Jurkat, Clone E6-1 (cell line): ENCODE data around the gene DCDC2C. TPM values are rescaled to one million over a fixed set of nuclear protein-coding genes. Genes with fewer than 3 reads are reported as not detected.
"Not testable (repeated sequence)": the region's sequence is repeated elsewhere in the genome, so short reads cannot be mapped to it uniquely, and the experiment has no call there.

Source experiments
- DNase-seq: peaks from one replicate; pipeline ENCODE4 v3.0.0-alpha.2; 2011; ENCODE audit warnings: low read depth, low spot score
- H3K4me3 ChIP-seq: 2 replicates; pipeline ENCODE4 v1.5.1; 2011; ENCODE audit warnings: mild to moderate bottlenecking, low read length, control low read depth, moderate library complexity
- polyA plus RNA-seq: library from polyadenylated mRNA; unstranded; fragments of >200 nt; gene quantifications from one replicate; pipeline ENCODE4 v1.2.1, GENCODE V29; 2012; ENCODE audit warnings: missing spikeins; ENCODE audit not compliant: insufficient read length, insufficient read depth

DCDC2C gene, protein sequence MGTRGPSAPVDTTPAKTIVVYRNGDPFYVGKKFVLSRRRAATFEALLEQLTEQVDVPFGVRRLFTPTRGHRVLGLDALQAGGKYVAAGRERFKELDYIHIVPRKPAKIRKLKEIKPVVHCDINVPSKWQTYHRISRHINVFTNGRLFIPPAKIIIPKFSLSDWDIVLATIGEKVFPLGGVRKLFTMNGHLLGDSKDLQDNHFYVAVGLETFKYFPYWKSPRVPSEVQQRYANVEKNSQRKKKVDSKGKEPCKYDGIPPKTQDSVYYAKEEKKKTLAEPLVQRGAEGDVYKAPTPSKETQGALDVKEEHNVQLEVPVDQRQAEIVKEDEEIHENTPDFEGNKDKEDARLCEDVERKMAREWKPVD
- not detected for polyA plus RNA-seq

DNA sequence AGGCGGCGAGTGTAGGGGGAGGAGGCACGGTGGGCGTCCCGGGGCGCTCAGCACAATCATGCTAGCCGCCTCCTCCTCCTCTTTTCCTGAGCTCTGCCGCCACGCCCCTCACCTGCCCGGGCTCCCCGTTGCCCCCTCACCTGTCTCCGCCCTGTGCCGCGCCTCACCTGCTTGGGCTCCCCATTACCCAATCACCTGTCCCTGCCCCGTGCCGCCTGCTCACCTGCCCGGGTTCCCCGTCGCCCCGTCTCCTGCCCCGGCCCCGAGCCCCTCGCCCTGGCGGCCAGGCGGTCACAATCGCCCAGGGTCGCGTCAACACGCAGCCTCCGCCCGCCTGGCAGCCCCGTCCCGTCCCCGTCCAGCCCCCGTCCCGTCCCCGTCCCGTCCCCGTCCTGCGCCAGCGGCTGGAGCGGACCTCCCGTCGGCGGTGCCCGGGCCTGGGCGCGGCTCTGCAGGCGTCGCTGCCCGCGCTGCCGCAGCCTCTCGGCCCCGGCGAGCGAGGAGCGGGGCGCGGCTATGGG, at the start of gene DCDC2C:
Gene DCDC2C (plus strand): TSS at position 340 of the 521 bp plus-strand sequence. CDS start 177 bp downstream, at position 517.
- no peak for DNase-seq
- H3K4me3 ChIP-seq = no peak within 1 kb of the TSS

DNA sequence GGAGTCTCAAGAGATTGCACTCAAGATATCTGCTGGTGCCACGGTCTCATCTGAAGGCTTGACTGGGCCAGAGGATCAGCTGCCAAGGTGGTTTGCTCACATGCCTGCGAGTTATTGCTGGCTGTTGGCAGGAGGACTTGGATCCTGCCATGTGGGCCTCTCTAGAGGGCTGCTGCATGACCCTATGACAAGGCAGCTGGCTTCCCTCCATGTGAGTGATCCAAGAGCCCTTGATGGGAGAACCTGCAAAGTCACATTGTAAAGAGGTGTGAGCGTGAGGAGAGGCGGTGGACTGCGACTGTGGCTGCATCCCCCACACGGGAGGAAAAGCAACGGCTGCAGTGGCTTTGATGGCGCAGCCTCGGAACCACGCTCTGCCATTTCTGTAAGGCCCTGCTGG, 49.4 kb upstream of the DCDC2C start:
- DNase-seq = no peak
- no peak overlapping the region for H3K4me3 ChIP-seq

DNA sequence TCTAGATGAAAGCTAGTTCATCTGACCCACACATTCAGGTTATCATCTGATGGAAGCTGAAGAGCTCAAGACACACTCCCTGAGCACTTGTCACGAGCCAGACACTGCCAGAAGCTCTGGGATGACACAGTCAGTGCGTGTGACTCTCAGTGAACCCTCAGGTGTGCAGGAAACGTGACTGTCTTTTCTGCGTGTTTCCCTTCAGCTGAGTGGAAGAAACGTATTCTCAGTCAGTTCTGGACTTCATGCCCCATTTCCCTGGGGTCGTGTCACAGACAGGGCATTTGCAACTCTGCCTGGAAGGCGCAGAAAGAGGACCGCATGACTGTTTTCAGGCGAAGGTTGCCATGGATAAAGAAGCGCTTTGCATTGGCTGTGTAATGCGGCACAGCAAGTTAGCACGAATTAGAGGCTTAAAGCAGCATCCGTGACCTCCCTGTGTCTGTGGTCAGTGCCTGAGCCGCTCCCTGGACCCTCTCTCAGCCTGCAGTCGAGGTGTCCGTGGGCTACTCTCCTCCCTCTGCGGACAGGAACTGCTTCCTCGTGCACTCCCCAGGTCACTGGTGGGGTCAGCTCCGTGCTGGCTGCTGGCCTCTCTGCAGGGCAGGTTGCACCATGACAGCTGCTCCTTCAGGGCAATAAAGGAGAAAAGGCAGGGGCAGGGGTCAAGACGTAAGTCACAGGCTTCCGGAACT, 48.7 kb upstream of the DCDC2C start:
- DNase-seq = no peak
- no peak overlapping the region for H3K4me3 ChIP-seq

DNA sequence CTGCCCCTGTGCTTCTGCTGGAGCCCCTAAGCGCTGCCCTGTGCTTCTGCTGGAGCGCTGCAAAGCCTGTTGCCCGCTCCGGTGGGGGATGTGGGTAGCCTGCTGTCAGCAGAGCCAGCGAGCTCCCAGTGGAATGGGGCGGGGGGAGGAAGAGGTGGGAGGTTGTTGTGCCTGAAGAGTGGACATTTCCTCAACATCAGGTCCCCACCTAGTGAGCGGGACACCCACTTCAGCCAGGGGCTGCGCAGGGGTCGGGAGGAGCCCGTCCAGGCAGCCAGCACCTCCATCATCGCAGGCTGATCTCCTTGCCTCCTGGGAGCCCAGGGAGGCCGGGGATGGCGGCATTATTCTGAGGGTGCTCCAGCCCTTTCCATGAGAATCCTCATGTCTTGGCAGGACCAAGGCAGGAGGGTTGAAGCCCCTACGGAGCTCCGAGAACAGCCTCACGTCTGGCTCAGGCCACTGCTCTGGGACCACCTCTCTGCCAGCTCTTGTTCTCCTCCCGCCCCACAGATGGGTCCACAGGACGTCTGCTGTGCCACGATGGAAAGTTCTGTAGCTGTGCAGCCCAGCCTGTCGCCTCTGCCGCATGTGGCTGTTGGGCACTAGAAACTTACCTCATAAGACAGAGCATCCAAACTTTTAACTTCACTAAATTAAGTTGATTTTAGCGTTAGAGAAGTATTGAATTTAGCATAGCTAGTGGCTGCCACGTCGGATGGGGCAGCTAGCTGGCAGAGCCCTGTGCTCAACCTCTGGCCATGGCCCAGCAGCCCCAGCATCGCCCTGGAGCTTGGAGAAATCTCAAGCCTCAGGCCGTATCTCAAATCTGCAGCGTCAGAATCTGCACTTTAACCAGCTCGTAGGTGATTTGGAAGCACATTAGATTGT, 47.3 kb upstream of the DCDC2C start:
- DNase-seq = no peak
- no peak overlapping the region for H3K4me3 ChIP-seq

DNA sequence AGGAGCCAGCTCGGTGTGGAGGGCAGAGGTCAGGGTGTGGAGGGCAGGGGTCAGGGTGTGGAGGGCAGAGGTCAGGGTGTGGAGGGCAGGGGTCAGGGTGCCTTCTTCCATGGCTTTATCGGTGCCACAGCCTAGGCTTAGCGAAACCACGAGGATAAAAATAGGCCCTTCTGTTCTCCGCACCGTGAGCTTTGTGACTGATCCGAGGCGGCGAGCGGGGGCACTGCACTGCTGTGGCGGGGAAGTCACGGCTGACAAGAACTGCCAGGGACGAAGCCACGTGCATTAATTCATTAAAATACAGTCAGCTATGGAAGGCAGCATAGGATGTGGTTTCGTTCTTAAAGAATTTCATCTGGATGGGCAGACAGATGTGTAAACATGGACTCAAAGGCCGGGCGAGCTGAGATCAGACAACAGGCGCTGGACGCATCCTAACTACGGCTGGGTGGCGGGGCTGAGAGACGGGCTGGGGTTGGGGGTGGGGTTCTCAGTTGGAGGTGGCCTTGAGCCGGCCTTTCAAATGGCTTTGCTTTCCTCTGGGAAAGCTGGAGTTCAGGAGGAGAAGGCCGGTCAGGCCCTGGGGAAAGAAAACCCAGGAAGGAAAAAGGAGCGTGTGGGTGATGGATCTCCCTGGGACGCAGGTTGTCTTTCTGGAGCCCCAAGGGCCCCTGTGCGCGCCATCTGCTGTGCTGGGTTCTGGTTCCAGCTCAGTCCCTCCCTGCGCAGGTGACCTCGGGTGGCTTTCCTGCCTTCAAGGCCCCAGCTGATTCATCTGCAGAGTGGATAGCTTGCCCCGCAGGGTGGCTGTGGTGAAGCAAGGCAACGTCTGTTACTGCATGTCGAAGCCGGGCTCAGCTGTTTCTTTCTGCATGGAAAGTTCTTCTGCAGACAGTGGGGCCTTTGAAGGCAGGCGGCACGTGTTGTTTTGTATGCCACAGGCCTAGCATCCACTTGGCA, 46.3 kb upstream of the DCDC2C start:
- DNase-seq = no peak
- no peak overlapping the region for H3K4me3 ChIP-seq

DNA sequence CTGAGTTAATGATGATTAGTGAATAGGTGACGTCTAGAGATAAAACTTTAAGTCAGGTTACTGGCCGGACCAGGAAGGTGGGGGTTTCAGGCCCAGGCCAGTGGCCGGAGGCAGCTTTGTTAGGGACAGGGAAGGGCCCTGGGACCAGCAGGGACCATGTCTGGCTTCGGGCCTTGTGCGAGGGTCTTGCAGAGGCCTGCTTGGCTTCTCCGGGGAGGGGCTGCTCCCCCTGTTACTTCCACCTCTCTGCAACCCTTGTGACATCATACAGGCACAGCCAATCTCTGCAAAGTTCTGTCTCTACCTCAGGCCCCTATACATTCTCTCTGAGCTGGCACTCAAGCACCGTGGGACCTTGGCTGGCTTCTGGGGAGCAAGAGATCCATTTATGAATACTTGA, 45.5 kb upstream of the DCDC2C start, which contains the start of gene ALLC:
Gene ALLC (plus strand): TSS at position 320 of the 400 bp plus-strand sequence. CDS start 12,958 bp downstream, outside the sequence.
- DNase-seq = no peak
- no peak within 1 kb of the TSS for H3K4me3 ChIP-seq

DNA sequence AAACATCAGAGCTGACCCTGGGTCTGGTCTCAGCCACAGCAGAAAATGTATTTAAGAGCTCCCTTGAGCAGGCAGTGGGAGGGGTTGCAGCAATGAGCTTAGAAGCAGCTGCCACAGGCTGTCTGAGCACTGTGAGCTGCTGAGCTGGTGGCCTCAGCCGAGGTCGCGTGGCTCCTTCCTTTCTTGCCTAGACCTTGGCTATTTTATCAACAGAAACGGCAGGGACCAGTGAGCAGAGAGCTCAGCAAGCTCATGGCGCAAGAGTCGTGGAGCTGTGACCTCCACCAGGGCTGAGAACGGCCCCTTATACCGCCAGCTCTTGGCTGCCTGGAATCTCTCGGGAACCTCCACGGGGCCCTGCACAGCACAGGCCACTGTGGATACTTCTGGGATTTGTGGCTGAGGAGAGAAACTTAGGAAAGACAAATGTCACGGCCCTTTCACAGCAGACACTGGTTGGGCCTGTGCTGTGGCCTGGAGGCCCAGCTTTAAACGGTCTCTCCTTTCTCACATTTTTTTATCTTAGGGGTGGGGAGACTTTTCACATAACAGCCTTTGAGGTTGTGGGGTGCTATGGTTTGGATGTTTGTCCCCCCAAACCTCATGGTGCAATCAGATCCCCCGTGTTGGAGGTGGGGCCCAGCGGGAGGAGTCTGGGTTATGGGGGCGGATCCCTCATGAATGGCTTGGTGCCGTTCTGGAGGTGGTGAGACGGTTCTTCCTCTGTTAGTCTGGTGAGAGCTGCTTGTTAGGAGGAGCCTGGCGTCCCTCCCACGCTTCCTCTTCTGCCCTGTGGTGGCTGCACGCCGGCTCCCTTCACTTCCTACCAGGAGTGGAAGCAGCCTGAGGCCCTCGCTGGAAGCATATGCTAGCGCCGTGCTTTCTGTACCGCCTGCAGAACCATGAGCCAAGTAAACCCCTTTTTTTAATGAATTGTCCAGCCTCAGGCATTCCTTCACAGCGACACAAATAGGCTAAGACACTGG, 43.6 kb upstream of the DCDC2C start:
- H3K4me3 ChIP-seq = no peak overlapping the region
- no peak for DNase-seq

DNA sequence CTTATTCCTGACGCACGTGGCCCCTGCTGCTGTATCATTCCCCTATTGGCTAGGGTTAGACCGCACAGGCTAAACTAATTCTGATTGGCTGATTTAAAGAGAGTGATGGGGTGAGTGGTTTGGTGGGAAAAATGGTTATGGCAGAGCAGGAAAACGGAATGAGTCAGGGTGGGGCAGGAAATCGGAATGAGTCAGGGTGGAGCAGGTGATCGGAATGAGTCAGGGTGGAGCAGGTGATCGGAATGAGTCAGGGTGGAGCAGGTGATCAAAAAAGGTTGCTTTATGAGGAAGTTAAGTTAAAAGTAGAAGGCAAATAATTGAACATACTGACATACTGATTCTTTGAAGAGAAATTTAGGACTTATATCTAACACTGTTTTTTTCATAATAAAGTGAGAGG, 42.7 kb upstream of the DCDC2C start:
- not testable (repeated sequence) for H3K4me3 ChIP-seq, DNase-seq

DNA sequence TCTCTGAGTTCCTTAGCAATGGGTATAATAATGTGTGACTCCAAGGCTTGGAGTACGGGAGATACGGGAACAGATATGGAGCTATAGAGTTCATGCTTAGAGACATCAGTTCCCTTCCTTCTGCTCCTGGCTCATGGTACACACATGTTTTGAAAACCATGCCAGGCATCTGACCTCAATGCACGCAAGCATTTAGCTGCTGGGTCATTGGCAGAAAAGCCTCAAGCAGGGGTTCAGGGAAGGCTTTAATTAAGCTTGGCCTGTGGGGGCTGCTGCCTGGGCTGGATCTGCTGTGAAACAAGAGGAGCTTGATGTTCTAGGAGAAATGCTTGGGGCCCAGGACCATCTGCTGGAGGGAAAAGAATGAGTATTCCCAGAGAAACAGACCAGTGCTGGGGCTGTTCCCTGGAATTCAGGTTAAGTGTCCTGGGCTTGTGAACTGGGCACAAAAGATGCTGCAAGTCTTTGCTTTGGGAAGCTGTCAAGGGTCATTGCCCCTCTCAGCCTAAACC, 42.2 kb upstream of the DCDC2C start:
- no peak overlapping the region for H3K4me3 ChIP-seq
- no peak for DNase-seq

DNA sequence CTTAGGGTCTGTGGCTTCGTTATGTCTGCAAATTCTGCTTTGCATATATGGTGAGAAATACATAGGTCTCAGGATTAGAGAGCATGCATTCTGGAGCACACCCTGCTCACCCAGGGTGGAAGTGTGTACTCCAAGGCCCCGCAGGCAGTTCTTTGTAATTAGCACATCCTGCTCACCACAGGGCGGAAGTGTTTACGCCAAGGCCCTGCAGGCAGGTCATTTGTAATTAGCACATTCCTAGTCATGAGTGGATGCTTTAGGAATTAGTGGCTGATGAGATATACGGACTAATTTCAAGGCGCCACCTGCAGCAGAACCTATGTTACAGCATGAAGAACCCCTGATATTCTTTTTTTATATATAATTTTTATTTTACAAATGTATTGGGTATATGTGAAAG, 41.1 kb upstream of the DCDC2C start:
- no peak for DNase-seq
- H3K4me3 ChIP-seq = no peak overlapping the region

DNA sequence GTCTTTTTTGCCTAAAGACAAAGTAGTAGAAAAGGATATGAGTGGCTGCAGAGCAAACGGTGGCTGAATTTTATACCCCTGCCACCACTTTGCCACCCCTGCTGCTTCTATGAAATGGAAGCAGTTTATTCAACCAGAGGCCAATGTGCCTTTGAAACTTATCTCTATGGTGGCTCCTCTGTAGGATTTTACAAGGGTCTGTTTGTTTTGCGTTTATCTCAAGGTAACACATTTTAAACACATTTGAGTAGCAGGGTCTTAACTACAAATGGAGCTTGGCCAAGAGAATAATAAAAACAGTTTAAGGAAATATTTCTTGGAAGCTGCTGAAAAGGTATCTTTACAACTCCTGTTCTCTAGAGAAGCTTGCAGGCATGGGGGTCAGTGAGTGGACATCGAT, 39.3 kb upstream of the DCDC2C start:
- H3K4me3 ChIP-seq = no peak overlapping the region
- no peak for DNase-seq

DNA sequence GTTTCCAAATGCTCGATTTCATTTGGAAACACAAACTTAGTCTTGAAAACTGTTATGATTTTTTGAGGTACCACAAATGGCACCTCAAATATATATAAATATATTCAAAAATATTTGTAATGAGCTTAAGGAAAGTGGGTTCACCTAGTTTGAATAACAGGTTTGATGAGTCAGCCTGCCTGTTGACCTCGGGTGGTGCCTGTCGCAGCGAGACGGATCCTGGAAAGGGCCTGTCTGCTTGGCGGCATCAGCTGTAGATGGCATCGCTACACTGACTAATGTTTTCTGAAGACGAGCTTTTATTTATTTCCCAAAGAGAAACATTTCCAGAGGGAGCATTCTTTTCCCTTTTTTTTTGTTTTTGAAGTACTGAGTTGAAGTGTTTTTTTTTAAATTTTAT, 38.5 kb upstream of the DCDC2C start:
- no peak for DNase-seq
- no peak overlapping the region for H3K4me3 ChIP-seq

DNA sequence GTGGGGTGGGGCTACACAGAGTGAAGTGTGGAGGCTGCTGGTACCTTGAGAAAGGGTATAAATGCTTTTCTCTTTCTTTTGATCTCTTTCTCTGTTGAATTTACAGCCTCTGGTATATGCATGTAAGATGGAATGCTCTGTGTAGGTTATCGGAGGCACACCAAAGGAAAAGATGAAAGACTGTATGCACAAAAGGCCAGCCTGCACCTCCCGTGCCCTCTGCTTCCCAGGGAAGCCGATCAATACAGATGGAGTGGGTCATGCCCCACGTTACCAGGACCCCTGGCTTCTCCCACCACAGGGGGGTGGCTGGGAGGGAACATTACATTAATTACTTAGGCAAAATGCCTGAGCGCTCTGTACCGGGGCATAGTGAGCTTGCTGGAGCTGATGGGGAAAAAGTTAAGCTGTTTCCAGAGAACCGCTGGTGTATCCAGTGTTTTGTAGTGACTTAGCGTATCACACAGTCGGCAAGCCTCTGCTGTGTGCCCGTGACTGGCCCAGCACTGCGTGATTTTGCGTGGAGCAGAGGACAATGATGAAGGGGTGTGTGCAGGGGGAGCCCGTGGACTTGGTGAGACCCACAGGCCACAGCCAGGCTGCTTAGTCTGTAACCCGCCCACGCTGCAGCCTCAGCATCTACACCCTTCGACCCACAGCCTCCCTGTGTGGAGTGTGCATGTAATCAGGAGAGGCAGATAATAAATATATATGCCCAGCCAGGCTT, 37.3 kb upstream of the DCDC2C start:
- no peak for DNase-seq

DNA sequence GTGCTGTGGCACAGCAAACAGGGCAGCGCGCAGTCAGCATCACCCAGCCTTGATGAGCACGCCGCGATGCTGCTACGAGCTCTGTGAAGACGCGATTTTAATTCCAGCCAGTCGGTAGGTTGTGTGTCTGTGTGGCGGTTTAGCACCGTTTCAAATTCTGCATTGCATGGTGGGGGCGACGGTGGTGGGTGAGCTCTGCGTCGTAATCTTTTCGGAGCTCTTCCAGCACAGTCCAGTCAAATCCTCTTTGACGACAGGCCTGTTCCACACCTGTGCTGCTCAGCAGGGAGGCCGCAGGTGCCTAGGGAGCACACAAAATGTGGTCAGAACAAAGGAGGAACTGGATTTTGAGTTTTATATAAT, 36.8 kb upstream of the DCDC2C start:
- no peak for DNase-seq
- H3K4me3 ChIP-seq = no peak overlapping the region

More for the DNA sequence above, 37.3 kb upstream of the DCDC2C start:
- no peak overlapping the region for H3K4me3 ChIP-seq

DNA sequence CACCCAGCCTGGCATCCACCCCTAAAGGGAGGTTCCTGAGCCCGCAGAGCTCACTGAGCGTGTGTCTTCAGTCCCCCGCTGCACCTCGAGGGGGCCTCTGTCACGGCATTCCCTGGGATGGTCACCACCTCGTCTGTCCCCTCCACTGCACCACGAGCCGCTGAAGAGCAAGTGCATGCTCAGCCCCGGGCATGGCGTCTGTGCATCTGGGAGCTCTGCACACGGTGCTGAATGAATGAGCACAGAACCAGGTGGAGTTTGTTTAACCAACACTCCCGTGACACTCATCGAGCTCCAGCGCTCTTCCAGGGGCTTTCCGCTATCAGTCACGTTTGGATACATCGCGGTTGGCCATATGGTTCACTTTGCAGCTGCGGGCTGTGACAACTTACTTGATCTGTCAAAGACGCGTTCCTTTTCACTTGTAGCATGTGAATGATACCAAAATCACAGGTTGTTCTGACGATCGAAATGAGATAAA, 36.2 kb upstream of the DCDC2C start:
- no peak overlapping the region for H3K4me3 ChIP-seq
- DNase-seq = no peak

DNA sequence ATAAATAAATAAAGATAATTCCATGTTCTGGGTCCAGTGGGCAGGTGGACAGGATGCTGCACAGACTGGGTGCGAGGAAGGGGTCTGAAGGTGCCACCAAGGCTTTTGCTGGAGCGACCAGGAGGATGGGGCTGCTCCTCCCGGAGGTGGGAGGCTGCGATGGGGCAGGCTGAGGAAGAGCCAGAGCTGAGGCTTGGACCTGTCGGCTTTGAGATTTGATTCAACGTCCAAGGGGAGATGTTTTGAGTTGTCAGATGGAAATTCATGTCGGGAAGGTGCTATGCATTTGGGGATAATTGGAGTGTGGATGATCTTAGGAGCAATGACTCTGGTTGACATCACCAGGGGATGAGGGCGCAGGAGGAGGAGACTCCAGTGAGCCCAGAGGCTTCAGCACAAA, 33.7 kb upstream of the DCDC2C start:
- H3K4me3 ChIP-seq = no peak overlapping the region
- no peak for DNase-seq
